ENCODE results near the gene PTGIS.
A peak's percentile ranks its signal among the peaks of the same experiment; 100 is the strongest.

Gene PTGIS

DNA sequence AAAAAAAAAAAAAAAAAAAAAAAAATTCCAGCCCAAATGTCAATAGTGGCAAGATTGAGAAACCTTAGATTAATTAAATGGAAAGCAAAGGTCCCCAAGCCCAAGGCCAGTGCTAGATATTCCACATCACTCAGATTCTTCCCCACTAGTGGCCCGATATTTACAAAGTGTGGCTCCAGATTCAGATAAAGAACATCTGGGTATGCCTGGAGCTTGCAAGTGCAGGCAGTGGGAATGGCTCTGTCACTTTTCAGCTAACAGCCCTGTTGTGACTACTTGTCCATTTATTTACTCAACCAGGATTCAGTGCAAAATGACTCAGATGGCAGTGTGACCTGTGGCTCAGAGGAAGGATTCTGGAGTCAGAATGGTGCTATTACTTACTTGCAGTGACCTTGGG lies 77.2 kb downstream of the PTGIS start:
- TF ChIP-seq CTCF (IDR thresholded peaks at IDR 0.05; ENCODE audit: low read depth, low read length, missing control alignments), result no peak
- H3K27me3 ChIP-seq (replicated peaks), result peaks cover 6% of the 10 kb centered on the region
- H3K4me3 ChIP-seq (ENCODE audit: low read depth, low read length), result no peak overlapping the region
- H3K27ac ChIP-seq, result no peak overlapping the region
- DNase-seq, result no peak
- H3K36me3 ChIP-seq (replicated peaks), result no peaks in the 10 kb centered on the region
- in situ Hi-C loops (cut with HindIII; ENCODE audit: low pct_ligation_motif_present, low sequenced_read_pairs), result no loop called here

DNA sequence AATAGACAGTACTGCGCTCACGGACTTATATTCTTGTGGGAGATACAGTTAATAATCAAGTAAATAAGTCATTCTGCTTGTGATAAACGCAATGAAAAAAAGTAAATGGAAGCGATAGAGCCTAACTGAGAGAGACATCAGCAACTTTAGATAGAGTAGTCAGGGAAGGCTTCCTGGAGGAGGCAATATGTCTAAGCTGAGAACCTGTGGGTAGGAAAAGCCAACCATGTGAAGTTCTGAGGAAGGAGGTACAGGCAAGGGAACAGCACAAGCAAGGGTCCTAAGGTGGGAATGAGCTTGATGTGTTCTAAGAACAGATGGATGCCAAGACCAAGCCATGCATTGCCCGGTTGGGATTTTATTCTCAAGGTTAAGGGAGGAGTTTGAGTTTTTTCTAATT lies 78.2 kb downstream of the PTGIS start:
- H3K36me3 ChIP-seq (replicated peaks), result no peaks in the 10 kb centered on the region
- no peak overlapping the region for H3K27ac ChIP-seq
- in situ Hi-C loops (cut with HindIII; ENCODE audit: low pct_ligation_motif_present, low sequenced_read_pairs), result no loop called here
- H3K4me3 ChIP-seq (ENCODE audit: low read depth, low read length), result no peak overlapping the region
- TF ChIP-seq CTCF (IDR thresholded peaks at IDR 0.05; ENCODE audit: low read depth, low read length, missing control alignments), result no peak
- H3K27me3 ChIP-seq (replicated peaks), result peaks cover 8% of the 10 kb centered on the region
- DNase-seq, result no peak

DNA sequence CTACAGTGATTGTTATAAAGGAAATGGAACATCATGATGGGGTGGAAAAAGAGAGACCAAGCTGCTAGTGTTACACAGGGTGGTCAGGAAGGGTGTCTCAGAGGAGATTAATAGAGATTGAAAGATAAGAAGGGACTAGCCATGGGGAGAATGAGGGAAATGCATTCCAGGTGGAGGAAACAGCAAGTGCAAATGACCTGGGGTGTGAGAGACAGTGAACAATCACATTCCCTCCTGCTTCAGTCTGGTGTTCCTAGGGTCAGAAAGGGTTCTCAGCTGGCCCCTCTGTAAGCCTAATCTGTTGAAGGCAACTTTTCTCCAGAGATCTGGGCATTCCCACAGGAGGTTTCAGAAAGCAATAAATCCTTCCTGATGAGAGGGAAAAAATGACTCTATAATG lies 81.9 kb downstream of the PTGIS start:
- no peak overlapping the region for H3K27ac ChIP-seq
- H3K27me3 ChIP-seq (replicated peaks), result peaks cover 26% of the 10 kb centered on the region
- no peaks in the 10 kb centered on the region for H3K36me3 ChIP-seq (replicated peaks)
- TF ChIP-seq CTCF (IDR thresholded peaks at IDR 0.05; ENCODE audit: low read depth, low read length, missing control alignments), result no peak
- no peak overlapping the region for H3K4me3 ChIP-seq (ENCODE audit: low read depth, low read length)
- no peak for DNase-seq
- in situ Hi-C loops (cut with HindIII; ENCODE audit: low pct_ligation_motif_present, low sequenced_read_pairs), result no loop called here

- Histone ChIP-seq H3K27ac (no peak overlapping the region), H3K4me3 (ENCODE audit: low read depth, low read length) (no peak overlapping the region), H3K36me3 (replicated peaks) (no peaks in the 10 kb centered on the region), H3K27me3 (replicated peaks) (peaks cover 26% of the 10 kb centered on the region)
- in situ Hi-C loops (cut with HindIII; ENCODE audit: low pct_ligation_motif_present, low sequenced_read_pairs), result no loop called here
- DNase-seq, result no peak
- TF ChIP-seq CTCF (IDR thresholded peaks at IDR 0.05; ENCODE audit: low read depth, low read length, missing control alignments), result no peak
These were observed 82.4 kb downstream of the PTGIS start for GRCh38 chr20:49485563-49485962.

DNA sequence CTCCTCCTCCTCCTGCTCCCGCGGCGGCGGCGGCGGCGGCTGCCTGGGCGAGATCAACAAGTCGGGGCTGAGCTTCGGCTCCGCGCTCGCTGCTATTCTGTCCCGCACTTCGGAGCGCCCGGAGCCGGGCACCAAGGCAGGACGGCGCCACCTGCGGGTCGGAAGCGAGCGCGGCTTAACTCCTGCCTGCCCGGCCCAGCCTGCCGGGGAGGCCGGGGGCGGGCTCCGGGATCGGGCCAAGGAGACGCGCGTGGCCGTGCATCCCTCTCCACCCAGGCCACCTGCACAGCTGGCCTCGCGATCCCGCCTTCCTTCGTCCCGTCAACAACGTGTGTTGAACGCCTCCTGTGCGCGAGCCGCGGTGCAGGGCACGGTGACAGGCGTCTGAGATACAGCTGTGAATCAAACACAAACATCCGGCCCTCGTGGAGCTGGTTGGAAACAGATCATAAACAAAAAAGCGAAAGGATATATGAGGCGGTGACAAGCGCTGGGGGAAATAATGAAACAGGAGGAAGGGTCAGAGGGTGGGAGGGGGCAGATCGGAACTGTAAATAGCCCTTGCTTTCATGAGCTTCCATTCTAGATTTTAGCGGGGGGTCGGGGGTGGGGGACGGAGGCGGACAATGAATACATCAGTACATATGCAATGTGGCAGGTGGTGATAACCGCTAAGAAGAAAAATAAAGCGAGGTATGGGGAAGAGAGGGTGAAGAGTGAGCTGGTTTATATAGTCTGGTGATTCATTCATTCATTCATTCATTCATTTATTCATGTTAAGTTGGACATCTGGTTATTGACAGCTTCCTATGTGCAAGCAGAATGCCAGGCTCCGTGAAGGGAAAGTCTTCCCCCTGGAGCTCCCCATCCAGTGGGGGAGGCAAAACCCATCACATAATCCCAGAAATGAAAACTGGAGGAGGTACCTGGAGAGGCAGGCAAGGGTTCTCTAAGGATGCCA lies 83.5 kb downstream of the PTGIS start:
- H3K4me3 ChIP-seq (ENCODE audit: low read depth, low read length), result peak overlapping the region; percentile 41
- in situ Hi-C loops (cut with HindIII; ENCODE audit: low pct_ligation_motif_present, low sequenced_read_pairs), result no loop called here
- peaks cover 26% of the 10 kb centered on the region for H3K27me3 ChIP-seq (replicated peaks)
- peak; percentile 68 for TF ChIP-seq CTCF (IDR thresholded peaks at IDR 0.05; ENCODE audit: low read depth, low read length, missing control alignments)
- DNase-seq, result peak; percentile 61
- H3K36me3 ChIP-seq (replicated peaks), result no peaks in the 10 kb centered on the region
- H3K27ac ChIP-seq, result no peak overlapping the region
